ENCODE measurements around the gene PKD1. TPM values are rescaled to one million over a fixed set of nuclear protein-coding genes. Genes with fewer than 3 reads are reported as not detected.

PKD1 gene
- total and polyA plus RNA-seq, 2 of the 13 experiments (the other 11 are each of a cell fraction or from before 2014, with no cell fraction given) = 22.1 to 23.0 TPM

DNA sequence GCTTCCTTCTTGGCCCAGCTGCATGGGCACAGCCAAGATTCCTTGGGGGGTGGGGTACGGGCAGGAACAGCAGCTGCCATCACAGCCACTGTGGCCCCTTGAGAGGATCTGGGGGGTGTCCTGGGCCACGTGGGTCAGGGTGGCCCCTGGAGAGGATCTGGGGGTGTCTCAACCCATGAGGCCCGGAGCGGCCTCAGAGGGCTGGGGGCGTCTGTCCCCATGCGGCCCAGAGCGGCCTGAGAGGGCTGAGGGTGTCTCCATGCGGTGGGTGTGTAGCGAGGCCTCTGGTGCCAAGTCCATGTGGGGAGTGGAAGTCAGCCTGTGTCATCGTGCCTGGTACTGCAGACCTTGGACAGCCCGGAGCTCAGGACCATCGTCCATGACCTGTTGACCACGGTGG lies 74.2 kb downstream of the PKD1 start:
- intact Hi-C loops (cut with micrococcal nuclease; ENCODE audit: unreplicated experiment) (no loop called here), in situ Hi-C loops (cut with HindIII; ENCODE audit: extremely low pct_ligation_motif_present, low pct_unique_long_range_greater_than_20kb) (no loop called here)
- no TSS peak for BruUV-seq (replicated peaks)
- Histone ChIP-seq H3K79me2 (ENCODE audit: insufficient read depth, low read length) (no peaks in the 10 kb centered on the region), H3K27ac (ENCODE audit: extremely low read length, insufficient read depth, low read length) (peak overlapping the region; percentile 55), H3K9ac (ENCODE audit: insufficient read depth, low read depth, low read length) (no peak overlapping the region), H2AFZ (ENCODE audit: low read length) (no peak overlapping the region), H3K4me3 (replicated peaks in 1 of 3; ENCODE audit: insufficient read depth in 1 of 3, low read depth in 2 of 3, low read length in 3 of 3) (no peak overlapping the region), H3K4me2 (ENCODE audit: low read depth, low read length) (no peak overlapping the region), H3K4me1 (ENCODE audit: insufficient read depth, low read length) (no peaks in the 10 kb centered on the region), H3K9me3 (ENCODE audit: low read length) (no peaks in the 10 kb centered on the region), H4K20me1 (ENCODE audit: insufficient read depth, low read length) (no peaks in the 10 kb centered on the region), H3K27me3 (ENCODE audit: control insufficient read depth in 1 of 2, insufficient read depth in 2 of 2, low read length in 2 of 2) (no peaks in the 10 kb centered on the region), H3K36me3 (replicated peaks in 1 of 2; ENCODE audit: control insufficient read depth in 1 of 2, insufficient read depth in 2 of 2, low read length in 2 of 2) (peaks cover 13% of the 10 kb centered on the region in 2 experiments)
- ChIA-PET CTCF (ENCODE audit: low intra/inter-chr PET ratio, low total read pairs) (no interaction called here), POLR2A (no interaction called here)
- DNase-seq (ENCODE audit: low spot score) (no peak), FAIRE-seq (no peak), ATAC-seq (no peak; the same call in 1 of the 3 replicates)
- WGBS (ENCODE audit: low lambda C conversion rate) = 89% methylated on average over 6 of the region's 13 CpGs
- TF ChIP-seq LCORL (IDR thresholded peaks at IDR 0.05) (no peak), LCORL (CRISPR knock-in tag; IDR thresholded peaks at IDR 0.05) (no peak), ZNF3 (CRISPR knock-in tag; IDR thresholded peaks at IDR 0.05) (no peak), HNRNPH1 (optimal IDR thresholded peaks at IDR 0.05; ENCODE audit: low read depth, low read length) (no peak), ZNF335 (CRISPR knock-in tag; IDR thresholded peaks at IDR 0.05) (no peak), YEATS4 (CRISPR knock-in tag; IDR thresholded peaks at IDR 0.05; ENCODE audit: borderline replicate concordance) (no peak), NFYC (CRISPR knock-in tag; IDR thresholded peaks at IDR 0.05) (no peak), HDAC1 (CRISPR knock-in tag; IDR thresholded peaks at IDR 0.05) (no peak), HOXA9 (CRISPR knock-in tag; IDR thresholded peaks at IDR 0.05; ENCODE audit: borderline replicate concordance) (no peak), THYN1 (CRISPR knock-in tag; IDR thresholded peaks at IDR 0.05; ENCODE audit: borderline replicate concordance, low read depth) (no peak), GABPB1 (CRISPR knock-in tag; IDR thresholded peaks at IDR 0.05) (no peak), ZNF644 (CRISPR knock-in tag; IDR thresholded peaks at IDR 0.05; ENCODE audit: low read depth) (no peak), POLR2AphosphoS2 (IDR thresholded peaks at IDR 0.05; ENCODE audit: low read depth, low read length) (no peak), ZNF556 (CRISPR knock-in tag; IDR thresholded peaks at IDR 0.05; ENCODE audit: borderline replicate concordance) (no peak)
- TF ChIP-seq, protein P1, sequence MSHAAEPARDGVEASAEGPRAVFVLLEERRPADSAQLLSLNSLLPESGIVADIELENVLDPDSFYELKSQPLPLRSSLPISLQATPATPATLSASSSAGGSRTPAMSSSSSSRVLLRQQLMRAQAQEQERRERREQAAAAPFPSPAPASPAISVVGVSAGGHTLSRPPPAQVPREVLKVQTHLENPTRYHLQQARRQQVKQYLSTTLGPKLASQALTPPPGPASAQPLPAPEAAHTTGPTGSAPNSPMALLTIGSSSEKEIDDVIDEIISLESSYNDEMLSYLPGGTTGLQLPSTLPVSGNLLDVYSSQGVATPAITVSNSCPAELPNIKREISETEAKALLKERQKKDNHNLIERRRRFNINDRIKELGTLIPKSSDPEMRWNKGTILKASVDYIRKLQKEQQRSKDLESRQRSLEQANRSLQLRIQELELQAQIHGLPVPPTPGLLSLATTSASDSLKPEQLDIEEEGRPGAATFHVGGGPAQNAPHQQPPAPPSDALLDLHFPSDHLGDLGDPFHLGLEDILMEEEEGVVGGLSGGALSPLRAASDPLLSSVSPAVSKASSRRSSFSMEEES (CRISPR knock-in tag; IDR thresholded peaks at IDR 0.05) = no peak
- TF ChIP-seq, protein P2, sequence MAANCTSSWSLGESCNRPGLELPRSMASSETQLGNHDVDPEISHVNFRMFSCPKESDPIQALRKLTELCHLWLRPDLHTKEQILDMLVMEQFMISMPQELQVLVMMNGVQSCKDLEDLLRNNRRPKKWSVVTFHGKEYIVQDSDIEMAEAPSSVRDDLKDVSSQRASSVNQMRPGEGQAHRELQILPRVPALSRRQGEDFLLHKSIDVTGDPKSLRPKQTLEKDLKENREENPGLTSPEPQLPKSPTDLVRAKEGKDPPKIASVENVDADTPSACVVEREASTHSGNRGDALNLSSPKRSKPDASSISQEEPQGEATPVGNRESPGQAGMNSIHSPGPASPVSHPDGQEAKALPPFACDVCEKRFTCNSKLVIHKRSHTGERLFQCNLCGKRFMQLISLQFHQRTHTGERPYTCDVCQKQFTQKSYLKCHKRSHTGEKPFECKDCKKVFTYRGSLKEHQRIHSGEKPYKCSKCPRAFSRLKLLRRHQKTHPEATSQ (CRISPR knock-in tag; IDR thresholded peaks at IDR 0.05; ENCODE audit: borderline replicate concordance) = no peak
